ENCODE measurements around the gene RENBP.

The RENBP gene

GRCh38 chrX:153930011-153930910 is 14.2 kb downstream of the RENBP start:
- Histone ChIP-seq H3K27me3 (ENCODE audit: low read depth, low read length) (no peaks in the 10 kb centered on the region), H3K4me3 (ENCODE audit: low read depth in 1 of 2, low read length in 2 of 2) (no peak overlapping the region), H3K36me3 (ENCODE audit: control insufficient read depth in 1 of 2, insufficient read depth in 2 of 2, low read length in 2 of 2) (peaks cover 0 to 10% of the 10 kb centered on the region in 2 donors), H3K4me1 (ENCODE audit: control insufficient read depth in 1 of 2, insufficient read depth in 2 of 2, low read length in 2 of 2) (peaks cover 0 to 23% of the 10 kb centered on the region in 2 donors), H3K9me3 (ENCODE audit: control insufficient read depth in 1 of 2, low read length in 2 of 2) (no peaks in the 10 kb centered on the region), H3K27ac (ENCODE audit: low read length) (no peak overlapping the region)

- peaks cover 0 to 10% of the 10 kb centered on the region in 2 donors for H3K36me3 ChIP-seq (ENCODE audit: control insufficient read depth in 1 of 2, insufficient read depth in 2 of 2, low read length in 2 of 2)
- no peak overlapping the region for H3K27ac ChIP-seq (ENCODE audit: low read length)
- peaks cover 0 to 23% of the 10 kb centered on the region in 2 donors for H3K4me1 ChIP-seq (ENCODE audit: control insufficient read depth in 1 of 2, insufficient read depth in 2 of 2, low read length in 2 of 2)
- no peak overlapping the region for H3K4me3 ChIP-seq (ENCODE audit: low read depth in 1 of 2, low read length in 2 of 2)
- H3K27me3 ChIP-seq (ENCODE audit: low read depth, low read length): no peaks in the 10 kb centered on the region
- no peaks in the 10 kb centered on the region for H3K9me3 ChIP-seq (ENCODE audit: control insufficient read depth in 1 of 2, low read length in 2 of 2)
These were observed 14.9 kb downstream of the RENBP start for GRCh38 chrX:153929576-153929975.

GRCh38 chrX:153928846-153929245 is 15.6 kb downstream of the RENBP start:
- H3K27me3 ChIP-seq (ENCODE audit: low read depth, low read length): no peaks in the 10 kb centered on the region
- peaks cover 0 to 10% of the 10 kb centered on the region in 2 donors for H3K36me3 ChIP-seq (ENCODE audit: control insufficient read depth in 1 of 2, insufficient read depth in 2 of 2, low read length in 2 of 2)
- no peaks in the 10 kb centered on the region for H3K9me3 ChIP-seq (ENCODE audit: control insufficient read depth in 1 of 2, low read length in 2 of 2)
- no peak overlapping the region for H3K4me3 ChIP-seq (ENCODE audit: low read depth in 1 of 2, low read length in 2 of 2)
- H3K27ac ChIP-seq (ENCODE audit: low read length): no peak overlapping the region
- H3K4me1 ChIP-seq (ENCODE audit: control insufficient read depth in 1 of 2, insufficient read depth in 2 of 2, low read length in 2 of 2): peaks cover 0 to 17% of the 10 kb centered on the region in 2 donors

GRCh38 chrX:153927922-153928760 is 16.3 kb downstream of the RENBP start:
- no peaks in the 10 kb centered on the region for H3K9me3 ChIP-seq (ENCODE audit: control insufficient read depth in 1 of 2, low read length in 2 of 2)
- peak overlapping the region; percentile 59 to 75 for H3K4me3 ChIP-seq (ENCODE audit: low read depth in 1 of 2, low read length in 2 of 2)
- peaks cover 0 to 10% of the 10 kb centered on the region in 2 donors for H3K36me3 ChIP-seq (ENCODE audit: control insufficient read depth in 1 of 2, insufficient read depth in 2 of 2, low read length in 2 of 2)
- H3K27ac ChIP-seq (ENCODE audit: low read length): peak overlapping the region; percentile 89
- H3K27me3 ChIP-seq (ENCODE audit: low read depth, low read length): no peaks in the 10 kb centered on the region
- H3K4me1 ChIP-seq (ENCODE audit: control insufficient read depth in 1 of 2, insufficient read depth in 2 of 2, low read length in 2 of 2): peaks cover 0 to 19% of the 10 kb centered on the region in 2 donors

DNA sequence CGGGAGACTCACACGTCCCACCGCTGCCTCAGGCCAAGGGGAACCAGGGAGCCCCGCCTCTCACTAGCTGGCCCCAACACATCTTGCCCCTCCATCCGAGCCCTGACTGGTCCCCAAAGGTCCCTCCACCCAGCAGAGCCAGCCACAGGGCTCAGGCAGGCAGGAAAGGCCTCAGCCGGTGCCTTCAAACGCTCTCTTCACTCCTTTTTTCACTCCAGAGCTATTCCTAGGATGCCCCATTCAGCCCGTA is 16.8 kb downstream of the RENBP start:
- peaks cover 0 to 10% of the 10 kb centered on the region in 2 donors for H3K36me3 ChIP-seq (ENCODE audit: control insufficient read depth in 1 of 2, insufficient read depth in 2 of 2, low read length in 2 of 2)
- H3K4me3 ChIP-seq (ENCODE audit: low read depth in 1 of 2, low read length in 2 of 2): peak overlapping the region; percentile 59 to 75
- H3K9me3 ChIP-seq (ENCODE audit: control insufficient read depth in 1 of 2, low read length in 2 of 2): no peaks in the 10 kb centered on the region
- no peaks in the 10 kb centered on the region for H3K27me3 ChIP-seq (ENCODE audit: low read depth, low read length)
- H3K4me1 ChIP-seq (ENCODE audit: control insufficient read depth in 1 of 2, insufficient read depth in 2 of 2, low read length in 2 of 2): peaks cover 0 to 24% of the 10 kb centered on the region in 2 donors
- H3K27ac ChIP-seq (ENCODE audit: low read length): peak overlapping the region; percentile 89

- H3K9me3 ChIP-seq (ENCODE audit: control insufficient read depth in 1 of 2, low read length in 2 of 2): no peaks in the 10 kb centered on the region
- no peaks in the 10 kb centered on the region for H3K27me3 ChIP-seq (ENCODE audit: low read depth, low read length)
- H3K27ac ChIP-seq (ENCODE audit: low read length): peak overlapping the region; percentile 89
- H3K36me3 ChIP-seq (ENCODE audit: control insufficient read depth in 1 of 2, insufficient read depth in 2 of 2, low read length in 2 of 2): peaks cover 0 to 10% of the 10 kb centered on the region in 2 donors
- peak overlapping the region; percentile 59 to 75 for H3K4me3 ChIP-seq (ENCODE audit: low read depth in 1 of 2, low read length in 2 of 2)
- H3K4me1 ChIP-seq (ENCODE audit: control insufficient read depth in 1 of 2, insufficient read depth in 2 of 2, low read length in 2 of 2): peaks cover 0 to 27% of the 10 kb centered on the region in 2 donors
These were observed 17.4 kb downstream of the RENBP start for GRCh38 chrX:153926858-153927671.

- Histone ChIP-seq H3K36me3 (ENCODE audit: control insufficient read depth in 1 of 2, insufficient read depth in 2 of 2, low read length in 2 of 2) (peaks cover 0 to 7% of the 10 kb centered on the region in 2 donors), H3K27ac (ENCODE audit: low read length) (peak overlapping the region; percentile 89), H3K9me3 (ENCODE audit: control insufficient read depth in 1 of 2, low read length in 2 of 2) (no peaks in the 10 kb centered on the region), H3K4me3 (ENCODE audit: low read depth in 1 of 2, low read length in 2 of 2) (peak overlapping the region; percentile 59 to 75), H3K27me3 (ENCODE audit: low read depth, low read length) (no peaks in the 10 kb centered on the region), H3K4me1 (ENCODE audit: control insufficient read depth in 1 of 2, insufficient read depth in 2 of 2, low read length in 2 of 2) (peaks cover 0 to 33% of the 10 kb centered on the region in 2 donors)
These were observed 17.9 kb downstream of the RENBP start for GRCh38 chrX:153926552-153926857.

GRCh38 chrX:153925739-153926551 is 18.5 kb downstream of the RENBP start, which contains the start of gene ARHGAP4:
ARHGAP4 (minus strand) TSS chrX:153926264; CDS start chrX:153926202, 62 bp downstream.
- Histone ChIP-seq H3K4me1 (ENCODE audit: control insufficient read depth in 1 of 2, insufficient read depth in 2 of 2, low read length in 2 of 2) (peaks cover 0 to 38% of the 10 kb centered on the region in 2 donors), H3K36me3 (ENCODE audit: control insufficient read depth in 1 of 2, insufficient read depth in 2 of 2, low read length in 2 of 2) (peaks cover 0 to 6% of the 10 kb centered on the region in 2 donors), H3K27me3 (ENCODE audit: low read depth, low read length) (no peaks in the 10 kb centered on the region), H3K9me3 (ENCODE audit: control insufficient read depth in 1 of 2, low read length in 2 of 2) (no peaks in the 10 kb centered on the region), H3K27ac (ENCODE audit: low read length) (peak within 1 kb of the TSS; percentile 89), H3K4me3 (ENCODE audit: low read depth in 1 of 2, low read length in 2 of 2) (peak within 1 kb of the TSS; percentile 59 to 75)

- Histone ChIP-seq H3K27ac (ENCODE audit: low read length) (no peak overlapping the region), H3K27me3 (ENCODE audit: low read depth, low read length) (no peaks in the 10 kb centered on the region), H3K9me3 (ENCODE audit: control insufficient read depth in 1 of 2, low read length in 2 of 2) (no peaks in the 10 kb centered on the region), H3K4me3 (ENCODE audit: low read depth in 1 of 2, low read length in 2 of 2) (peak overlapping the region; percentile 44), H3K36me3 (ENCODE audit: control insufficient read depth in 1 of 2, insufficient read depth in 2 of 2, low read length in 2 of 2) (peaks cover 0 to 2% of the 10 kb centered on the region in 2 donors), H3K4me1 (ENCODE audit: control insufficient read depth in 1 of 2, insufficient read depth in 2 of 2, low read length in 2 of 2) (peaks cover 0 to 38% of the 10 kb centered on the region in 2 donors)
These were observed 19.1 kb downstream of the RENBP start for GRCh38 chrX:153925387-153925738.

- no peaks in the 10 kb centered on the region for H3K27me3 ChIP-seq (ENCODE audit: low read depth, low read length)
- H3K4me3 ChIP-seq (ENCODE audit: low read depth in 1 of 2, low read length in 2 of 2): peak overlapping the region; percentile 8 to 44
- H3K9me3 ChIP-seq (ENCODE audit: control insufficient read depth in 1 of 2, low read length in 2 of 2): no peaks in the 10 kb centered on the region
- H3K27ac ChIP-seq (ENCODE audit: low read length): peak overlapping the region; percentile 14
- H3K4me1 ChIP-seq (ENCODE audit: control insufficient read depth in 1 of 2, insufficient read depth in 2 of 2, low read length in 2 of 2): peaks cover 0 to 38% of the 10 kb centered on the region in 2 donors
- H3K36me3 ChIP-seq (ENCODE audit: control insufficient read depth in 1 of 2, insufficient read depth in 2 of 2, low read length in 2 of 2): no peaks in the 10 kb centered on the region
These were observed 20.1 kb downstream of the RENBP start for GRCh38 chrX:153924149-153924861.

Measured in muscle layer of duodenum (tissue), 2 donors.